ENCODE measurements around the gene NUDT3. TPM values are rescaled to one million over a fixed set of nuclear protein-coding genes. Genes with fewer than 3 reads are reported as not detected.

NUDT3 gene
- total and polyA plus RNA-seq, 4 experiments from 2014 or later, result 7.0 to 25.9 (median 18.0) TPM

GRCh38 chr6:34235307-34236130 lies 156.9 kb downstream of the NUDT3 start:
- Mint-ChIP-seq H3K27ac (peak overlapping the region; percentile 97 to 100 (median 99)), H3K36me3 (peaks cover 0 to 10% of the 10 kb centered on the region in 2 donors)
- CTCF ChIA-PET (ENCODE audit: partially characterized antibody), result interaction anchor here (1.3 to 2.3 kb wide), 2 partner anchors 13 to 39 kb away, joined by 6 to 12 read pairs; partner anchors contain the start of gene SMIM29

GRCh38 chr6:34234667-34235306 lies 157.7 kb downstream of the NUDT3 start:
- POLR2A ChIA-PET (ENCODE audit: partially characterized antibody), result interaction anchor here (2.5 to 3.1 kb wide), 2 partner anchors 11 to 14 kb away, joined by 12 to 17 read pairs; partner anchors contain the start of gene SMIM29
- Mint-ChIP-seq H3K27me3 (no peaks in the 10 kb centered on the region), H3K4me1 (peaks cover 13 to 39% (median 23%) of the 10 kb centered on the region in 4 donors), H3K4me3 (peak overlapping the region; percentile 56 to 86 (median 72)), H3K36me3 (peaks cover 0 to 8% of the 10 kb centered on the region in 2 donors), H3K27ac (peak overlapping the region; percentile 32 to 96 (median 82)), H3K9me3 (no peaks in the 10 kb centered on the region)
- Histone ChIP-seq H3K4me3 (ENCODE audit: low read length in 2 of 2) (no peak overlapping the region), H3K9me3 (ENCODE audit: control insufficient read depth in 1 of 2, low read length in 2 of 2) (no peaks in the 10 kb centered on the region), H3K36me3 (ENCODE audit: insufficient read depth, low read length) (no peaks in the 10 kb centered on the region), H3K27me3 (ENCODE audit: insufficient read depth, low read length) (no peaks in the 10 kb centered on the region), H3K4me1 (ENCODE audit: insufficient read depth, low read length) (peaks cover 23% of the 10 kb centered on the region), H3K27ac (ENCODE audit: low read depth, low read length) (peak overlapping the region; percentile 97)
- intact Hi-C loops (cut with micrococcal nuclease), result loop anchor here (1.0 to 5.0 kb wide), 4 partner anchors 9 to 1262 kb away; partner anchors contain the start of genes ILRUN and UQCC2
- no peak for DNase-seq
- CTCF ChIA-PET (ENCODE audit: partially characterized antibody), result no interaction called here

More at GRCh38 chr6:34235307-34236130, 156.9 kb downstream of the NUDT3 start:
- Mint-ChIP-seq H3K27me3 (no peaks in the 10 kb centered on the region), H3K9me3 (no peaks in the 10 kb centered on the region), H3K4me1 (peaks cover 13 to 42% (median 26%) of the 10 kb centered on the region in 4 donors), H3K4me3 (peak overlapping the region; percentile 91 to 99 (median 94))
- Histone ChIP-seq H3K4me3 (ENCODE audit: low read length in 2 of 2) (peak overlapping the region; percentile 57 to 79), H3K27ac (ENCODE audit: low read depth, low read length) (peak overlapping the region; percentile 97), H3K9me3 (ENCODE audit: control insufficient read depth in 1 of 2, low read length in 2 of 2) (no peaks in the 10 kb centered on the region), H3K36me3 (ENCODE audit: insufficient read depth, low read length) (no peaks in the 10 kb centered on the region), H3K4me1 (ENCODE audit: insufficient read depth, low read length) (peaks cover 28% of the 10 kb centered on the region), H3K27me3 (ENCODE audit: insufficient read depth, low read length) (no peaks in the 10 kb centered on the region)
- peak; percentile 15 to 84 (median 22) for DNase-seq
- intact Hi-C loops (cut with micrococcal nuclease), result loop anchor here (1.0 to 5.0 kb wide), 8 partner anchors 8 to 1263 kb away; partner anchors contain the start of genes ILRUN, NUDT3, SMIM29 and UQCC2
- POLR2A ChIA-PET (ENCODE audit: partially characterized antibody), result interaction anchor here (0.9 to 2.2 kb wide), 18 partner anchors 9 to 1264 kb away, joined by 3 to 140 read pairs (median 6); partner anchors contain the start of genes BLTP3A, NUDT3, RPS10 and SMIM29

GRCh38 chr6:34233867-34234266 lies 158.6 kb downstream of the NUDT3 start:
- Mint-ChIP-seq H3K9me3 (no peaks in the 10 kb centered on the region), H3K27ac (peak overlapping the region; percentile 32 to 96 (median 82)), H3K36me3 (peaks cover 0 to 8% of the 10 kb centered on the region in 2 donors), H3K27me3 (no peaks in the 10 kb centered on the region), H3K4me1 (peaks cover 10 to 30% (median 16%) of the 10 kb centered on the region in 4 donors), H3K4me3 (peak overlapping the region in 7 of 8 donors; percentile 11 to 86 (median 71))
- no peak for DNase-seq
- ChIA-PET POLR2A (ENCODE audit: partially characterized antibody) (interaction anchor here (2.5 to 3.1 kb wide), 2 partner anchors 10 to 15 kb away, joined by 12 to 17 read pairs; partner anchors contain the start of gene SMIM29), CTCF (ENCODE audit: partially characterized antibody) (interaction anchor here (0.9 to 1.8 kb wide), 3 partner anchors 10 to 37 kb away, joined by 3 to 7 read pairs (median 3); no protein-coding TSS in a partner anchor)
- H3K27me3 ChIP-seq (ENCODE audit: insufficient read depth, low read length), result no peaks in the 10 kb centered on the region
- H3K36me3 ChIP-seq (ENCODE audit: insufficient read depth, low read length), result no peaks in the 10 kb centered on the region
- intact Hi-C loops (cut with micrococcal nuclease), result no loop called here
- H3K4me3 ChIP-seq (ENCODE audit: low read length in 2 of 2), result no peak overlapping the region
- peaks cover 14% of the 10 kb centered on the region for H3K4me1 ChIP-seq (ENCODE audit: insufficient read depth, low read length)
- H3K27ac ChIP-seq (ENCODE audit: low read depth, low read length), result no peak overlapping the region
- no peaks in the 10 kb centered on the region for H3K9me3 ChIP-seq (ENCODE audit: control insufficient read depth in 1 of 2, low read length in 2 of 2)

- CTCF ChIA-PET (ENCODE audit: partially characterized antibody), result interaction anchor here (1.8 kb wide), 1 partner anchor 17 kb away, joined by 7 read pairs; no protein-coding TSS in a partner anchor
- intact Hi-C loops (cut with micrococcal nuclease), result no loop called here
- no peaks in the 10 kb centered on the region for H3K27me3 Mint-ChIP-seq
- no peak for DNase-seq
- no peaks in the 10 kb centered on the region for H3K9me3 Mint-ChIP-seq
- peak overlapping the region in 3 of 7 donors; percentile 38 to 82 (median 57) for H3K27ac Mint-ChIP-seq
- Histone ChIP-seq H3K4me3 (ENCODE audit: low read length in 2 of 2) (no peak overlapping the region), H3K36me3 (ENCODE audit: insufficient read depth, low read length) (no peaks in the 10 kb centered on the region), H3K27ac (ENCODE audit: low read depth, low read length) (no peak overlapping the region), H3K9me3 (ENCODE audit: control insufficient read depth in 1 of 2, low read length in 2 of 2) (no peaks in the 10 kb centered on the region), H3K4me1 (ENCODE audit: insufficient read depth, low read length) (peaks cover 6% of the 10 kb centered on the region), H3K27me3 (ENCODE audit: insufficient read depth, low read length) (no peaks in the 10 kb centered on the region)
- H3K36me3 Mint-ChIP-seq, result peaks cover 0 to 7% of the 10 kb centered on the region in 2 donors
- H3K4me1 Mint-ChIP-seq, result peaks cover 4 to 21% (median 9%) of the 10 kb centered on the region in 4 donors
- H3K4me3 Mint-ChIP-seq, result peak overlapping the region in 2 of 8 donors; percentile 30 to 41
- POLR2A ChIA-PET (ENCODE audit: partially characterized antibody), result interaction anchor here (0.6 to 3.1 kb wide), 3 partner anchors 9 to 158 kb away, joined by 3 to 17 read pairs (median 12); partner anchors contain the start of gene SMIM29
Measured at GRCh38 chr6:34232901-34233300, 159.6 kb downstream of the NUDT3 start.

- Mint-ChIP-seq H3K27ac (peak overlapping the region in 2 of 7 donors; percentile 29 to 73), H3K4me3 (no peak overlapping the region), H3K36me3 (peaks cover 0 to 6% of the 10 kb centered on the region in 2 donors), H3K9me3 (no peaks in the 10 kb centered on the region), H3K27me3 (no peaks in the 10 kb centered on the region), H3K4me1 (peaks cover 4 to 21% (median 9%) of the 10 kb centered on the region in 4 donors)
- H3K36me3 ChIP-seq (ENCODE audit: insufficient read depth, low read length), result no peaks in the 10 kb centered on the region
- no peaks in the 10 kb centered on the region for H3K27me3 ChIP-seq (ENCODE audit: insufficient read depth, low read length)
- ChIA-PET CTCF (ENCODE audit: partially characterized antibody) (interaction anchor here (1.5 kb wide), 1 partner anchor 161 kb away, joined by 3 read pairs; no protein-coding TSS in a partner anchor), POLR2A (ENCODE audit: partially characterized antibody) (interaction anchor here (3.1 kb wide), 1 partner anchor 8 kb away, joined by 17 read pairs; no protein-coding TSS in a partner anchor)
- DNase-seq, result no peak
- H3K9me3 ChIP-seq (ENCODE audit: control insufficient read depth in 1 of 2, low read length in 2 of 2), result no peaks in the 10 kb centered on the region
- no peak overlapping the region for H3K4me3 ChIP-seq (ENCODE audit: low read length in 2 of 2)
- intact Hi-C loops (cut with micrococcal nuclease), result no loop called here
- H3K4me1 ChIP-seq (ENCODE audit: insufficient read depth, low read length), result peaks cover 6% of the 10 kb centered on the region
- H3K27ac ChIP-seq (ENCODE audit: low read depth, low read length), result no peak overlapping the region
Measured at GRCh38 chr6:34231566-34232336, 160.7 kb downstream of the NUDT3 start.

- POLR2A ChIA-PET (ENCODE audit: partially characterized antibody), result interaction anchor here (0.7 kb wide), 1 partner anchor 526 kb away, joined by 5 read pairs; no protein-coding TSS in a partner anchor
Measured at GRCh38 chr6:34230653-34231371, 161.7 kb downstream of the NUDT3 start.

More at GRCh38 chr6:34230653-34231371, 161.7 kb downstream of the NUDT3 start:
- no peak overlapping the region for H3K4me3 Mint-ChIP-seq
- H3K4me1 Mint-ChIP-seq, result peaks cover 0 to 11% (median 6%) of the 10 kb centered on the region in 4 donors
- H3K4me1 ChIP-seq (ENCODE audit: insufficient read depth, low read length), result no peaks in the 10 kb centered on the region
- no peak overlapping the region for H3K27ac ChIP-seq (ENCODE audit: low read depth, low read length)
- H3K27me3 Mint-ChIP-seq, result no peaks in the 10 kb centered on the region
- CTCF ChIA-PET (ENCODE audit: partially characterized antibody), result interaction anchor here (1.5 kb wide), 1 partner anchor 162 kb away, joined by 3 read pairs; no protein-coding TSS in a partner anchor
- H3K9me3 ChIP-seq (ENCODE audit: control insufficient read depth in 1 of 2, low read length in 2 of 2), result no peaks in the 10 kb centered on the region
- no peak for DNase-seq
- H3K9me3 Mint-ChIP-seq, result no peaks in the 10 kb centered on the region
- peak overlapping the region in 4 of 7 donors; percentile 18 to 59 (median 46) for H3K27ac Mint-ChIP-seq
- peaks cover 0 to under 1% of the 10 kb centered on the region in 2 donors for H3K36me3 Mint-ChIP-seq
- intact Hi-C loops (cut with micrococcal nuclease), result no loop called here
- H3K36me3 ChIP-seq (ENCODE audit: insufficient read depth, low read length), result no peaks in the 10 kb centered on the region
- no peaks in the 10 kb centered on the region for H3K27me3 ChIP-seq (ENCODE audit: insufficient read depth, low read length)
- H3K4me3 ChIP-seq (ENCODE audit: low read length in 2 of 2), result no peak overlapping the region
